Measurements from ENCODE around the gene DOCK1. TPM values are rescaled to one million over a fixed set of nuclear protein-coding genes. Genes with fewer than 3 reads are reported as not detected.

The DOCK1 gene
- total RNA-seq, 1 donor from 2014 or later = 25.8 TPM

DNA sequence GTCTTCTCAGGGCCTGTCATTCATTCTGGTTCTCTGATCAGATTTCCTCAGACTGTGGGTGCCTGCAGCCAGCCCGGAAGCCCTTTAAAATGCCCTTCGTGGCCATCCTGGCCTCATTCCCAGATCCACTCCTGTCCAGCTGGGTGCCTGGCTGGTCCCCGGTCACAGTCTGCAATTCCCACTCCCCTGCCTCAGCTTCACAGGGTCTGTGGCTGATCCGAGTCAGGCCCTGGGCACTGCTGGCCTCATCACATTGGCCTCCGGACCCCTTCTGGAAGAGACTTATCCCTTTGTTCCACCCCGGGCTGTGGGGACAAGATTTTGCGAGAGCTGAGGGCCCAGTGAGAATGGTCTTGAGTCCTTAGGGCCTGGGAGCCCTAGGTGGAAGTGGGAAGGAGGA is 12.1 kb downstream of the DOCK1 start:
- no peak for DNase-seq (ENCODE audit: low spot score in 2 of 2)
- no peak for TF ChIP-seq CTCF (IDR thresholded peaks at IDR 0.05)
- Histone ChIP-seq H3K36me3 (no peaks in the 10 kb centered on the region), H3K4me1 (peaks cover 0 to 1% of the 10 kb centered on the region in 2 donors), H3K27ac (no peak overlapping the region), H3K9me3 (no peaks in the 10 kb centered on the region), H3K4me3 (no peak overlapping the region), H3K27me3 (no peaks in the 10 kb centered on the region)
- intact Hi-C loops (cut with DNase I) = no loop called here

DNA sequence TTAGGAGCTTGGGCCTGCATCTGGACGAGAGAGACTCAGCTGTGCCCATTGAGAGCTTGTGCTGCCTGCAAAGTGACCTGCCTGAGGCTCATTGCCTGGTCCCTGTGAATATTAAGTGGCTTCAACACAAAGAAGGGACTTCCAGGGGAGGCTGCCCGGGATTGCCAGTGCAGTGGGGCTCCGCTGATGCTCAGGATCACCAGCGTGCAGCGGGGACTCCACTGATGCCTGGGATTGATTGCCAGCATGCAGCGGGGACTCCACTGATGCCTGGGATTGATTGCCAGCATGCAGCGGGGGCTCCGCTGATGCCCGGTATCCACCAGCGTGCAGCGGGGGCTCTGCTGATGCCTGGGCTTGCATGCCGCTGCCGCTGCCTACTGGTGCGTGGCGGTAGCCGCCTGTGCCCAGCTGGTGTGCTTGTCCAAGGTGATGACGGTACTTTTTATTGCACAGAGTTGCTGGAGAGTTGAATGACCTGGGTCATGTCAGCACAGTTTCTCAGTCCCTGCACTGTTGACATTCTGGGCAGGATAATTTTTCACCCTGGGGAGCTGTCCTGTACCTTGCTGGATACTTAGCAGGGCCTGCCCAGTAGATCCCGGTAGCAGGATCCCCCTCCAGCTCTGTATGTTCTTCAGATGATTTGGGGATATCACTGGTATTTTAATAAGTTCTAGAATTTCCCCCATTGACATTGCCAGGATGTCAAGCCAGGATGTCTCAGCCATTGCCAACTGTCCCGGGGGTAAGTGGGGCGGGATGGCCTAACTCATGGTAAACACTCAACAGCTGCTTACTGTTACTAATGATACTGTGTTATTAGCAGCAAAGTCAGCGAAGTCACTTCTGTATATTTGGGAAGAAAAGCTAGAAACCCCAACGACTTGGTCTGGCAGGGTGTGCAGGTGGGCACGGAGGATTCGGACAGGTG is 13.0 kb downstream of the DOCK1 start:
- Histone ChIP-seq H3K27ac (peak overlapping the region in 1 of 2 donors; percentile 2), H3K9me3 (no peaks in the 10 kb centered on the region), H3K27me3 (no peaks in the 10 kb centered on the region), H3K4me3 (no peak overlapping the region), H3K4me1 (peaks cover 0 to 2% of the 10 kb centered on the region in 2 donors), H3K36me3 (no peaks in the 10 kb centered on the region)
- intact Hi-C loops (cut with DNase I) = no loop called here
- DNase-seq (ENCODE audit: low spot score in 2 of 2) = no peak
- no peak for TF ChIP-seq CTCF (IDR thresholded peaks at IDR 0.05)

- Histone ChIP-seq H3K36me3 (no peaks in the 10 kb centered on the region), H3K27ac (no peak overlapping the region), H3K27me3 (no peaks in the 10 kb centered on the region), H3K9me3 (no peaks in the 10 kb centered on the region), H3K4me3 (no peak overlapping the region), H3K4me1 (peaks cover 0 to 2% of the 10 kb centered on the region in 2 donors)
- DNase-seq (ENCODE audit: low spot score in 2 of 2) = no peak
- TF ChIP-seq CTCF (IDR thresholded peaks at IDR 0.05) = no peak
- intact Hi-C loops (cut with DNase I) = no loop called here
Measured at GRCh38 chr10:126919426-126919825, 14.2 kb downstream of the DOCK1 start.

DNA sequence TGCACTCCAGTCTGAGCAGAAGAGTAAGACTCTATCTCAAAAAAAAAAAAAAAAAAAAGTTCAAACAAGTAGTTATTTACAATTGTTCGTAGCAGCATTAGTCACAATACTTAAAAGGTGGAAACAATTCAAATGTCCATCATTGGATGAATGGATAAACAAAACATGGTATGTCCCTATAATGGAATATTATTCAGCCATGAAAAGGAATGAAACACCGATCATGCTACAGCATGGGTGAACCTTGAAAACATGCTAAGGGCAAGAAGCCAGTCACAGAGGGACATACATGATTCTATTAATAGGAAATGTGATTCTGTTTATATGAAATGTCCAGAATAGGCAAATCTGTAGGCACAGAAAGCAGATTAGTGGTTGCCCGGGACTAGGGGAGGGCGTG is 15.9 kb downstream of the DOCK1 start:
- no peak for TF ChIP-seq CTCF (IDR thresholded peaks at IDR 0.05)
- Histone ChIP-seq H3K4me1 (peaks cover 0 to 2% of the 10 kb centered on the region in 2 donors), H3K36me3 (no peaks in the 10 kb centered on the region), H3K4me3 (no peak overlapping the region), H3K9me3 (no peaks in the 10 kb centered on the region), H3K27ac (no peak overlapping the region), H3K27me3 (no peaks in the 10 kb centered on the region)
- intact Hi-C loops (cut with DNase I) = no loop called here
- no peak for DNase-seq (ENCODE audit: low spot score in 2 of 2)

DNA sequence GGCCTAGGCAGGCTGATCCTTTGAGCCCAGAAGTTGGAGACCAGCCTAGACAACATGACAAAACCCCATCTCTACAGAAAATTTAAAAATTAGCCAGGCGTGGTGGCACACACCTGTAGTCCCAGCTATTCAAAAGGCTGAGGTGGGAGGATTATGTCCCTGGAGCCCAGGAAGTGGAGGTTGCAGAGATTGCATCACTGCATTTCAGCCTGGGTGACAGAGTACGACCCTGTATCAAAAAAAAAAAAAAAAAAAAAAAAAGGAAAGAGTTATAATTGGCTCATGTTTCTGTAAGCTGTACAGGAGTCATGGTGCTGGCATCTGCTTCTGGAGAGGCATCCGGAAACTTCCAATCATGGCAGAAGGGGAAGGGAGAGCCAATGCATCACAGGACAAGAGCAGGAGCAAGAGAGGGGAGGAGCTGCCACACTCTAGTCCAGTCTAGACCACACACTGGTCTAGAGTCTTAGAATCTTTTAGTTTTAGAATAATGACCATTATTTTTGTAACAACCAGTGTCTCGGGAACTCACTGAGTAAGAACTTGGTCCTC is 16.8 kb downstream of the DOCK1 start:
- Histone ChIP-seq H3K4me1 (peaks cover 0 to 2% of the 10 kb centered on the region in 2 donors), H3K4me3 (no peak overlapping the region), H3K27ac (peak overlapping the region; percentile 27 to 34), H3K27me3 (no peaks in the 10 kb centered on the region), H3K9me3 (no peaks in the 10 kb centered on the region), H3K36me3 (no peaks in the 10 kb centered on the region)
- intact Hi-C loops (cut with DNase I) = loop anchor here (2.0 kb wide), 1 partner anchor 17 kb away; the partner anchor contains the start of gene DOCK1
- TF ChIP-seq CTCF (IDR thresholded peaks at IDR 0.05) = no peak
- DNase-seq (ENCODE audit: low spot score in 2 of 2) = peak in 1 of 2 donors; percentile 82
